Kidney (tissue), 14 donors: ENCODE measurements around the gene HSPH1. TPM values are rescaled to one million over a fixed set of nuclear protein-coding genes. Genes with fewer than 3 reads are reported as not detected.

Experiments used
- DNase-seq, 5 donors: peaks; one replicate each; pipeline ENCODE4 v3.0.0-alpha.2; 2013 to 2020
- FAIRE-seq: peaks from 2 replicates; lab custom pipeline; 2012; peaks lifted over from hg19 to GRCh38; lab: Jason Lieb, UNC
- H3K27ac ChIP-seq, 2 donors: one replicate each; pipeline ENCODE4 v1.7.0; 2013; ENCODE audit warnings: low read depth in 2 of 2, low read length in 2 of 2, inconsistent platforms in 1 of 2
- H3K27me3 ChIP-seq: one replicate; pipeline ENCODE4 v1.7.1; 2013; ENCODE audit warnings: low read length, inconsistent platforms; ENCODE audit not compliant: control insufficient read depth, insufficient read depth
- H3K36me3 ChIP-seq, 3 donors: one replicate each; pipeline versions ENCODE4 v1.7.0 to v1.7.1; 2013; ENCODE audit warnings: low read length in 3 of 3, control low read depth in 1 of 3, inconsistent platforms in 1 of 3; ENCODE audit not compliant: insufficient read depth in 3 of 3, control insufficient read depth in 2 of 3
- H3K4me1 ChIP-seq, 3 donors: one replicate each; pipeline versions ENCODE4 v1.7.0 to v1.7.1; 2013; ENCODE audit warnings: low read length in 3 of 3, inconsistent platforms in 1 of 3, low read depth in 1 of 3; ENCODE audit not compliant: control insufficient read depth in 2 of 3, insufficient read depth in 2 of 3
- H3K4me3 ChIP-seq, 3 donors: one replicate each; pipeline versions ENCODE4 v1.7.0 to v1.8.1; 2013; ENCODE audit warnings: low read length in 3 of 3, control low read depth in 1 of 3, inconsistent platforms in 1 of 3
- H3K9ac ChIP-seq, 3 donors: one replicate each; pipeline versions ENCODE4 v1.7.0 to v1.7.1; 2013; ENCODE audit warnings: low read length in 3 of 3, control low read depth in 1 of 3, inconsistent platforms in 1 of 3
- H3K9me3 ChIP-seq, 3 donors: one replicate each; pipeline versions ENCODE4 v1.7.0 to v1.7.1; 2013; ENCODE audit warnings: low read length in 3 of 3, control low read depth in 1 of 3, inconsistent platforms in 1 of 3; ENCODE audit not compliant: control insufficient read depth in 2 of 3, insufficient read depth in 1 of 3
- intact Hi-C: fragments of 100-400 bp; cut with DNase I; formaldehyde crosslinking; loops from one replicate; pipeline ENCODE4 v1.11.1; 2022
- polyA plus RNA-seq: library from polyadenylated mRNA; stranded (reverse); fragments of 350-450 nt; fragmentation: Illumina TruSeq; extraction: RNeasy Lipid Tissue Mini Kit (QIAGEN cat#74804); gene quantifications from one replicate; pipeline ENCODE4 v1.2.3, GENCODE V29; 2014; ENCODE audit warnings: low read depth, low replicate concordance; ENCODE audit not compliant: insufficient read depth
- total RNA-seq: library from RNA; stranded (reverse); fragmentation: NEBNext Ultra II Directional; extraction: Animal tissue kit (Norgen Biotek cat#: 25700); gene quantifications from one replicate; pipeline ENCODE4 v1.2.1, GENCODE V29; 2021
- TF ChIP-seq, protein P1 (sequence below): IDR thresholded peaks from 3 replicates; pipeline ENCODE4 v1.5.1; 2012; ENCODE audit warnings: mild to moderate bottlenecking, moderate library complexity, borderline replicate concordance; ENCODE audit not compliant: insufficient read depth; ENCODE audit errors: extremely low read depth
- donor health status: control.
- donor health status: control.
- donor health status: control.
- donor health status: control.
- donor health status: control.
- donor health status: DM: yes; HTN: yes; CAD: no.
- donor health status: Normal renal cell carcinoma (clear cell type).

The HSPH1 gene
- total and polyA plus RNA-seq, 2 donors from 2014 or later: 46.2 to 66.2 TPM

- H3K36me3 ChIP-seq: no peaks in the 10 kb centered on the region
- no peak overlapping the region for H3K9ac ChIP-seq
- H3K4me3 ChIP-seq: no peak overlapping the region
- intact Hi-C loops: no loop called here
- FAIRE-seq (no peak), DNase-seq (no peak)
- no peaks in the 10 kb centered on the region for H3K27me3 ChIP-seq
- peaks cover 0 to 8% (median 6%) of the 10 kb centered on the region in 3 donors for H3K4me1 ChIP-seq
- H3K9me3 ChIP-seq: no peaks in the 10 kb centered on the region
- H3K27ac ChIP-seq: no peak overlapping the region
- TF ChIP-seq, protein P1, sequence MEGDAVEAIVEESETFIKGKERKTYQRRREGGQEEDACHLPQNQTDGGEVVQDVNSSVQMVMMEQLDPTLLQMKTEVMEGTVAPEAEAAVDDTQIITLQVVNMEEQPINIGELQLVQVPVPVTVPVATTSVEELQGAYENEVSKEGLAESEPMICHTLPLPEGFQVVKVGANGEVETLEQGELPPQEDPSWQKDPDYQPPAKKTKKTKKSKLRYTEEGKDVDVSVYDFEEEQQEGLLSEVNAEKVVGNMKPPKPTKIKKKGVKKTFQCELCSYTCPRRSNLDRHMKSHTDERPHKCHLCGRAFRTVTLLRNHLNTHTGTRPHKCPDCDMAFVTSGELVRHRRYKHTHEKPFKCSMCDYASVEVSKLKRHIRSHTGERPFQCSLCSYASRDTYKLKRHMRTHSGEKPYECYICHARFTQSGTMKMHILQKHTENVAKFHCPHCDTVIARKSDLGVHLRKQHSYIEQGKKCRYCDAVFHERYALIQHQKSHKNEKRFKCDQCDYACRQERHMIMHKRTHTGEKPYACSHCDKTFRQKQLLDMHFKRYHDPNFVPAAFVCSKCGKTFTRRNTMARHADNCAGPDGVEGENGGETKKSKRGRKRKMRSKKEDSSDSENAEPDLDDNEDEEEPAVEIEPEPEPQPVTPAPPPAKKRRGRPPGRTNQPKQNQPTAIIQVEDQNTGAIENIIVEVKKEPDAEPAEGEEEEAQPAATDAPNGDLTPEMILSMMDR: no peak
These were observed 46.9 kb upstream of the HSPH1 start for GRCh38 chr13:31208559-31209122.

GRCh38 chr13:31207661-31208552, 46.2 kb upstream of the HSPH1 start:
- H3K36me3 ChIP-seq: no peaks in the 10 kb centered on the region
- no peaks in the 10 kb centered on the region for H3K27me3 ChIP-seq
- H3K4me1 ChIP-seq: peaks cover 0 to 8% (median 6%) of the 10 kb centered on the region in 3 donors
- intact Hi-C loops: no loop called here
- TF ChIP-seq, protein P1: no peak
- DNase-seq (peak in 4 of 5 donors; percentile 20 to 71 (median 41)), FAIRE-seq (no peak)
- no peak overlapping the region for H3K9ac ChIP-seq
- H3K9me3 ChIP-seq: no peaks in the 10 kb centered on the region
- no peak overlapping the region for H3K27ac ChIP-seq
- H3K4me3 ChIP-seq: no peak overlapping the region

GRCh38 chr13:31204592-31204991, 42.9 kb upstream of the HSPH1 start:
- H3K9ac ChIP-seq: no peak overlapping the region
- no peak overlapping the region for H3K4me3 ChIP-seq
- no peaks in the 10 kb centered on the region for H3K27me3 ChIP-seq
- H3K4me1 ChIP-seq: peaks cover 0 to 12% (median 7%) of the 10 kb centered on the region in 3 donors
- TF ChIP-seq, protein P1: no peak
- FAIRE-seq (no peak), DNase-seq (no peak)
- H3K36me3 ChIP-seq: no peaks in the 10 kb centered on the region
- intact Hi-C loops: no loop called here
- H3K9me3 ChIP-seq: no peaks in the 10 kb centered on the region
- no peak overlapping the region for H3K27ac ChIP-seq
